Esophagus squamous epithelium (tissue), 4 donors: ENCODE data around the gene MIER3.

Source experiments
- POLR2A ChIP-seq, 4 donors: fragments of 450-650 bp; IDR thresholded peaks; one replicate each; pipeline ENCODE4 v1.6.1; 2017; ENCODE audit warnings: antibody characterized with exemption in 4 of 4, mild to moderate bottlenecking in 4 of 4, moderate library complexity in 3 of 4
- TF ChIP-seq, protein P1 (sequence below), 6 experiments: fragments of 450-650 bp in 4 of 6; fragments of 200-600 bp in 2 of 6; sonication (generic) in 2 of 6; IDR thresholded peaks; one replicate each; pipeline ENCODE4 v1.5.1; 2016 to 2019; ENCODE audit warnings: antibody characterized with exemption in 6 of 6, mild to moderate bottlenecking in 4 of 6, moderate library complexity in 4 of 6

DNA sequence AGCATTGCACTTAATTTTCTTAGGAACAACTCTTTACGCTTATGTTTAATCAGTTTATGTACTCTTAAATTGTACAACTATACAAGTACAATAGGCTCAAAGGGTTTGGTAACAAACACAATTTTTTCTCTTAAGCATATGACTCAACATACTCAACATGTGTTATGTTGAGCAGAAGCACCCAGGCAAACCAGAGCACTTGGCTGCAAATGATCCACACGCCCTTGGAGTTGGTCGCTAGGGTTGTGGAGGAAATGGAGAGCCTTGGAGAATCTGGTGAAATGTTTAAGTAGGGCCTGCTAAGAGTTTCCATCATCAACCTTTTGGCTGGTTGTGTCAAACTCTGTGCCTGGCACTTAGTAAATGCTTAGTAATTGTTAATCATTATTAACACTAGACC, 25.1 kb upstream of the MIER3 start:
- TF ChIP-seq, protein P1, sequence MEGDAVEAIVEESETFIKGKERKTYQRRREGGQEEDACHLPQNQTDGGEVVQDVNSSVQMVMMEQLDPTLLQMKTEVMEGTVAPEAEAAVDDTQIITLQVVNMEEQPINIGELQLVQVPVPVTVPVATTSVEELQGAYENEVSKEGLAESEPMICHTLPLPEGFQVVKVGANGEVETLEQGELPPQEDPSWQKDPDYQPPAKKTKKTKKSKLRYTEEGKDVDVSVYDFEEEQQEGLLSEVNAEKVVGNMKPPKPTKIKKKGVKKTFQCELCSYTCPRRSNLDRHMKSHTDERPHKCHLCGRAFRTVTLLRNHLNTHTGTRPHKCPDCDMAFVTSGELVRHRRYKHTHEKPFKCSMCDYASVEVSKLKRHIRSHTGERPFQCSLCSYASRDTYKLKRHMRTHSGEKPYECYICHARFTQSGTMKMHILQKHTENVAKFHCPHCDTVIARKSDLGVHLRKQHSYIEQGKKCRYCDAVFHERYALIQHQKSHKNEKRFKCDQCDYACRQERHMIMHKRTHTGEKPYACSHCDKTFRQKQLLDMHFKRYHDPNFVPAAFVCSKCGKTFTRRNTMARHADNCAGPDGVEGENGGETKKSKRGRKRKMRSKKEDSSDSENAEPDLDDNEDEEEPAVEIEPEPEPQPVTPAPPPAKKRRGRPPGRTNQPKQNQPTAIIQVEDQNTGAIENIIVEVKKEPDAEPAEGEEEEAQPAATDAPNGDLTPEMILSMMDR (IDR thresholded peaks at IDR 0.05): no peak
- TF ChIP-seq POLR2A (IDR thresholded peaks at IDR 0.05): no peak
